Measurements from ENCODE around the gene SMOC2. TPM values are rescaled to one million over a fixed set of nuclear protein-coding genes. Genes with fewer than 3 reads are reported as not detected.
"Not testable (repeated sequence)": the region's sequence is repeated elsewhere in the genome, so short reads cannot be mapped to it uniquely, and the experiment has no call there.

SMOC2 gene
- polyA plus RNA-seq, 3 donors, result 17.7 to 24.8 (median 21.5) TPM

DNA sequence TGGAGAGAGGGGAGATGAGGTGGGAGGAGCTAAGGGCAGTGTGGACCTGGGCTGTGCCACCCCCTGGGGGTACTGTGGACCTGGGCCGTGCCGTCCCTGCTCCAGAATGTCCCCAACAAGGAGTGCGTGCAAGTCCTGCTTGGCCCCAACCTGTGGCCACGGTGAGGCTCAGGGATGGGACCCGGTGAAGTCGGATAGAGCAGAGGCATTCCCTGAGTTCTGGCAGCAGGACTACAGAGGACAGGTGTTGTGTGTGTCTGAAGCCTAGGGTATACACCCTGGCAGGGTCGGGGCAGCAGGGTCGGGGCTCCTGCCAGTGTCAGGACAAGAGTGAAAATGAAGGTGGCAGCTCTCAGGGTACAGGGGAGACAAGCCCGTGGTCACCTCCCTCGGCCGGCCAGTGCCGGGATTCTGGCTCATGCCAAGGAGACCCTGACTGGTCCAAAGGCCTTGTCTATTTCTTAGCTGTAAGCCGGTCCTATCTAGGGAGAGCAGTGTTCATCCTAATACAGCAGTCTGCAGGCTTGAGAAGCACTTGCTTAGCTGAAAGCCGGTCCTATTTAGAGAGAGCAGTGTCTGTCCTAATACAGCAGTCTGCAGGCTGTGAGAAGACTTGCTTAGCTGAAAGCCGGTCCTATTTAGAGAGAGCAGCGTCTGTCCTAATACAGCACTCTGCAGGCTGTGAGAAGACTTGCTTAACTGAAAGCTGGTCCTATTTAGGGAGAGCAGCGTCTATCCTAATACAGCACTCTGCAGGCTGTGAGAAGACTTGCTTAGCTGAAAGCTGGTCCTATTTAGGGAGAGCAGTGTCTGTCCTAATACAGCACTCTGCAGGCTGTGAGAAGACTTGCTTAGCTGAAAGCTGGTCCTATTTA, 95.9 kb downstream of the SMOC2 start:
- DNase-seq, result no peak

DNA sequence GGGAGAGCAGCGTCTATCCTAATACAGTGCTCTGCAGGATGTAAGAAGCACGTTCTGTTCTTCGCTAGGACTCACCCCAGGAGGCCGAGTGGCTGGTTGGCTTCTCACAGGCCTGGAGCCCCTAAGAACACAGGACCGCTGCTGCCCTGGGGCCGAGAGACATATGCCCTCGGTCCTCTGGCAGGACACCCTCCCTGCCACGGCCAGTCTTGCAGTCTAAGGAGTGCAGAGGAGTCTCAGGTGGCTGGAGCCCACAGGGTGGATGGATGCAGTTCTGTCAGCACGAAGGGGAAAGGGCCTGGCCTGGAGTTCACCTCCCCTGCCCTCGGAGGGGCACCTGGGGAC, 96.5 kb downstream of the SMOC2 start:
- DNase-seq, result no peak

GRCh38 chr6:168538188-168538891, 97.4 kb downstream of the SMOC2 start:
- not testable (repeated sequence) for DNase-seq

- DNase-seq, result no peak
Measured at GRCh38 chr6:168538892-168539811, 98.2 kb downstream of the SMOC2 start.

GRCh38 chr6:168540713-168541291, 99.8 kb downstream of the SMOC2 start:
- no peak for DNase-seq

- no peak for DNase-seq
Measured at GRCh38 chr6:168541307-168541706, 100.3 kb downstream of the SMOC2 start.

DNA sequence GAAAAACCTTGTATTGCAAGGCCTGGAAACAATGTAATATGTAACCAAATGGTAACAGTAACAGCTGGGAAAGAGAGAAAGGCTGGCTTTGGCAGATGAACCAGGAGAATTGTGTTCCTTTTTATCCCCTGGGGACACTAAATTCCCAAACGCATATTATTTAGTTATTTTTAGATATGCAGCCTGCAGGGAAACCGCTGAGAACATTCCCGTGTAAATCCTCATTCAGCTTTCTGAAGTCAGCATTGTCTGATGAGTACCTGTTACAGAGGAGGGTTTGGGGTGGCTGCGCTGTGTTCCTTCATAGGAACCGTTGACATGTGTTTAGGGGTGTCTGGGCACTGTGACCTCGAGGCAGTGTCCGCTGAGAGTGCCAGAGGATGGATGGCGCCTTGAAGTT, 101.3 kb downstream of the SMOC2 start:
- DNase-seq, result no peak

DNA sequence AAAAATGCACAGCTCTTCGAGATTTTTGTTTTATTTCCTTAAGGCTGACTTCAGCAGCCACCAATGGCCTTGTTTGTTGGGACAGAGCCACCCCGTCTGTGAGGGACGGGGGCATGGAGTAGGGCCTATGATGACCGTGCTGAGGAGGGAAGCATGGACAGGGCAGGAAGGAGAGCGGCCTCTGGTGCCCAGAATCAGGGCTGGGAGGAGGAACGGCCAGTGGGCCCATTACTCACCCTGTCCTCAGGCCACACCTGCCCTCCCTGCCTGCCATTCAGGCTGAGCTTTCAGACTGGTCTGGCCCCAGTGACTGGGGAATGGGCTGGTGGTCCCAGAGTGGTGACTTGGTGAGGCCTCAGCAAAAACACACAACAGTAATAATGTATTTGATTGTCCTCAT, 104.4 kb downstream of the SMOC2 start:
- DNase-seq, result no peak

DNA sequence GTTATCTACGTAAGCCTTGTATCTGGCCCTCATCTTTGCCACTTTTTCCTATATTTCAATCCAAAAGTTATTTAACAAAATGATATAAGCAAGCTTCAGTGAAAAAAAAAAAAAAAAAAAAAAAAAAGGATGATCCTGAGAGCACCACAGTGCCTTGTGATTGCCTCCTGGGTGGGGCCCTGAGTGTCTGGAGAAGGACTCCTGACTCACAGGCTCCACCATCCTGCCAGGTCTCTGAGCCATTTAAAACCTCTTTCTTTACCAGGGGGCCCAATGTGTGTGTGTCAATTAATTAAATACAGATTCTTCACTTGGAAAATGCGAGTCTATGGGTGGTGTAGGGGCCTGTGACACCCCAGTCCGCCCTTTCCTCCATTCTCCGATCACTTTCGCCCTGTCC, 105.2 kb downstream of the SMOC2 start:
- no peak for DNase-seq

DNA sequence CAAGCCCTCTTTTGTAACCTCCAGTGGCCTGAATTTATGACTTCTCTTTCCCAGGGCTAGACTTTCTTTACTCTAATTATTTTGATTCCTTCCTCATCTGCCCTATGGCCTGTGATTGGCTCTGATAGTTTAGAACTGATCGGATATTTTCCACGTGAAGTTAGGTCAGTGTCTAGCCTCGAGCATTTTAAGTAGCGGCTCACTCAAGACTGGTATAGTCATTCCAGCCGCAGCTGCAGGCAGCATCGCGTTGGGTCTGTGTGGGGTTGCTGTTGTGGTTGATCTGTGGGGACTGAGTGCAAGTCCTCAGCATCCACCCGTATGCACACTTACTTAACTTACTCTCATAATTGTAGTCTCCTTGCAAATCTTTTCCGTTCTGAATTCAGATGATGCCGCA, 105.7 kb downstream of the SMOC2 start:
- DNase-seq, result no peak

GRCh38 chr6:168550326-168550725, 109.3 kb downstream of the SMOC2 start:
- DNase-seq, result no peak

DNA sequence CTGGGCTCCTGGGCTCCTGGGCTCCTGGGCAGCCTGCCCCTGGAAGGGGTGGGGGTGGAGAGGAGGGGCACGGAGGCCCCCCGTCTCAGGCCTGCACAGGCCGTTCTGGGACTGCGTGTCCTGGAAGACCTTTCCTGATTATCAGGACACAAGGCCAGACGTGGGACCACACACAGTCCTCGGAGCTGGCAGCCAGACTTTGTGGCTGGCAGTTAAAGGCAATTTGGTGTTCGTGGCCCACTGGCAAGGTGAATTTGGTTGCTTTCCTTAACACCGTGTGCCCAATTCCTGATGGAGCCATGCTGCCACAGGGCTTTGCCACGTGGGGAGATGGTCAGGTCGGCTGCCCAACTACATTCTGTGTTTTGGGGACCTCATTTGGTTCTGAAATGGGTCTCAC, 113.5 kb downstream of the SMOC2 start:
- DNase-seq, result no peak

- no peak for DNase-seq
Measured at GRCh38 chr6:168554898-168555617, 114.1 kb downstream of the SMOC2 start.

- DNase-seq, result no peak
Measured at GRCh38 chr6:168555618-168556273, 114.8 kb downstream of the SMOC2 start.

- DNase-seq, result no peak
Measured at GRCh38 chr6:168557512-168557911, 116.5 kb downstream of the SMOC2 start.

GRCh38 chr6:168558686-168559085, 117.7 kb downstream of the SMOC2 start:
- no peak for DNase-seq

GRCh38 chr6:168559574-168560098, 118.7 kb downstream of the SMOC2 start:
- no peak for DNase-seq

DNA sequence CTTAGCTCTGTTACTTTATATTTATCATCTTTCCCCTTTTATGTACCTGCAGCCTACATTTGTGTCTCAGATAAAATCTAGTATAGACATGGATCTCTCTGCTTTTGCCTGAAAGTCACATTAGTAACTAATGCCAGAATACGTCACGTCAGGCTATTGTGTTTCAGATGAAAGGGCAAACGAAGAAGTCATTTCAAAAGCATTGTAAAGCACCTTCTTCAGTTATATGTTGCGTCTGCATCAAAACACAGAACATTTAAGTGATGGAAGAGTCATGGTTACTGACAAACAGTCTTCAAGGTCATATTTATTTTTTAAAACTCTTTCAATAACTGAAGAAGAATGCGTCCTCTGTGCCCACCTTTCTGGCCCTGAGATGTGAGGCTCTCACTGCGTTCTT, 119.1 kb downstream of the SMOC2 start:
- no peak for DNase-seq

DNA sequence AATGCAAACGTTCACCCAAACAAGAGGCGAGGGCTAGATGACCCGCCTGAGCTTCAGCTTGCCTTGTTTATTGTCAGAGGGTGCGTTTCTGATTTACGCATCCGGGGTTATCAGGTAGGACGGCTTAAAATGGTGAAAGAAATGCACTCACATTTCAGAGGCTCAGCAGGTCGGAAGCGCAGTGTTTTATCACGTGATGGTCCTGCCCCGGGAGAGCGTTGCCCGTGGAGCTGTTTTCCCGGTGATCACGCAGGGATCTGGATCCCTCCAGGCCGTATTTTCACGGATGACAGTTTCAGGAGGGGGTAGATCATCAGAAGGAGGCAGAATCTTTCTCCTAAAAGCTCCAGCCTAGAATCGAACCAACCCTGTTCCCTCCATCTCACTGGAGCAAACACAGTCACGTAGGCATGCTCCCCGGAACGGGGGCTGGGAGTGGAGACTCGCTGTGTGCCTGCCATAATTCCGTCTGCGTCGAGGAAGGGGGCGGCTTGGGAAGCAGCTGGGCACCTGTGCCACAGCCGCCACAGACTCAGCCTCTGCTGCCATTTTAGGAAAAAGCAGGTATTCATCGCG, 121.7 kb downstream of the SMOC2 start:
- no peak for DNase-seq

DNA sequence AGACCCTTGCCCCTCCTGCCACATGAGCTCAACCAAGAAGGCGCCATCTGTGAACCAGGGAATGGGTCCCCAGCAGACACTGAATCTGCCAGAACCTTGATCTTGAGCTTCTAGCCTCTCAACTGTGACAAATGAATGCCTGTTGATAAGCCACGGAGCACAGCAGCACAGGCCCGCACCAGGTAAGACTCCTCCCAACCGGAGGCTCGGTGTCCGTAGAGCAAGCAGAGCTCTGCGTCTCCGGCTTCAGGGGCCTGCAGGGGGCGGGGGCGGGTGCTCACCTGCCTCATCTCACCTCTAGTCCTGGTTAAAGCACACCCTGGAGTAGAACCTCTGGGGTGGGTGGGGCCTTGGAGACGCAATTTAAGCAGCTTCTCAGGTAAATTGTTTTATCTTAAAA, 122.7 kb downstream of the SMOC2 start:
- no peak for DNase-seq

Data from renal pelvis (tissue), 4 donors.